Kidney epithelial cell (primary cell): Measurements from ENCODE around the gene APP. TPM values are rescaled to one million over a fixed set of nuclear protein-coding genes. Genes with fewer than 3 reads are reported as not detected.

Experiments used
- DNase-seq: peaks from one replicate; pipeline ENCODE4 v3.0.0-alpha.2; 2010; ENCODE audit warnings: low read depth
- H3K27me3 ChIP-seq: 2 replicates; pipeline ENCODE4 v1.6.0; 2011; ENCODE audit warnings: low read length; ENCODE audit not compliant: control insufficient read depth, insufficient read depth
- H3K36me3 ChIP-seq: 2 replicates; pipeline ENCODE4 v1.5.1; 2011; ENCODE audit warnings: low read length; ENCODE audit not compliant: control insufficient read depth, insufficient read depth
- H3K4me3 ChIP-seq: 2 replicates; pipeline ENCODE4 v1.5.1; 2011; ENCODE audit warnings: low read depth, mild to moderate bottlenecking, control low read depth, low read length
- CTCF ChIP-seq: IDR thresholded peaks from 2 replicates; pipeline ENCODE4 v1.5.1; 2011; ENCODE audit warnings: mild to moderate bottlenecking, moderate library complexity, low read length, control low read depth, inconsistent platforms; ENCODE audit not compliant: insufficient read depth, poor library complexity, severe bottlenecking
- total RNA-seq: library from RNA; depleted of rRNA; stranded (reverse); fragments of >200 nt; gene quantifications from 2 replicates; pipeline ENCODE4 v1.2.3, GENCODE V29; 2015

APP gene
- total RNA-seq, 1 donor from 2014 or later, result 624 TPM

- no peak for TF ChIP-seq CTCF
- Histone ChIP-seq H3K4me3 (no peak overlapping the region), H3K27me3 (no peaks in the 10 kb centered on the region), H3K36me3 (no peaks in the 10 kb centered on the region)
- DNase-seq, result no peak
These were observed 70.0 kb downstream of the APP start for GRCh38 chr21:26100573-26100972.

- Histone ChIP-seq H3K36me3 (no peaks in the 10 kb centered on the region), H3K27me3 (no peaks in the 10 kb centered on the region), H3K4me3 (no peak overlapping the region)
- TF ChIP-seq CTCF, result no peak
- no peak for DNase-seq
These were observed 70.9 kb downstream of the APP start for GRCh38 chr21:26099610-26100219.

GRCh38 chr21:26098772-26099397 lies 71.7 kb downstream of the APP start:
- Histone ChIP-seq H3K27me3 (no peaks in the 10 kb centered on the region), H3K4me3 (no peak overlapping the region), H3K36me3 (no peaks in the 10 kb centered on the region)
- no peak for TF ChIP-seq CTCF
- no peak for DNase-seq

GRCh38 chr21:26097475-26097874 lies 73.1 kb downstream of the APP start:
- H3K36me3 ChIP-seq, result no peaks in the 10 kb centered on the region
- no peak for TF ChIP-seq CTCF

GRCh38 chr21:26096494-26097371 lies 73.8 kb downstream of the APP start:
- Histone ChIP-seq H3K36me3 (no peaks in the 10 kb centered on the region), H3K4me3 (no peak overlapping the region), H3K27me3 (no peaks in the 10 kb centered on the region)
- TF ChIP-seq CTCF, result no peak
- DNase-seq, result no peak

More at GRCh38 chr21:26097475-26097874, 73.1 kb downstream of the APP start:
- H3K27me3 ChIP-seq, result no peaks in the 10 kb centered on the region
- H3K4me3 ChIP-seq, result no peak overlapping the region
- no peak for DNase-seq
